GM19452 (cell line): ENCODE results near the gene GSS.

Experiments
- ATAC-seq: cut with Tn5 transposase; IDR thresholded peaks from one replicate; pipeline ENCODE4 v1.9.1; 2021; ENCODE audit not compliant: unreplicated experiment

The GSS gene

GRCh38 chr20:34993941-34994508 is 38.4 kb upstream of the GSS start:
- no peak for ATAC-seq

DNA sequence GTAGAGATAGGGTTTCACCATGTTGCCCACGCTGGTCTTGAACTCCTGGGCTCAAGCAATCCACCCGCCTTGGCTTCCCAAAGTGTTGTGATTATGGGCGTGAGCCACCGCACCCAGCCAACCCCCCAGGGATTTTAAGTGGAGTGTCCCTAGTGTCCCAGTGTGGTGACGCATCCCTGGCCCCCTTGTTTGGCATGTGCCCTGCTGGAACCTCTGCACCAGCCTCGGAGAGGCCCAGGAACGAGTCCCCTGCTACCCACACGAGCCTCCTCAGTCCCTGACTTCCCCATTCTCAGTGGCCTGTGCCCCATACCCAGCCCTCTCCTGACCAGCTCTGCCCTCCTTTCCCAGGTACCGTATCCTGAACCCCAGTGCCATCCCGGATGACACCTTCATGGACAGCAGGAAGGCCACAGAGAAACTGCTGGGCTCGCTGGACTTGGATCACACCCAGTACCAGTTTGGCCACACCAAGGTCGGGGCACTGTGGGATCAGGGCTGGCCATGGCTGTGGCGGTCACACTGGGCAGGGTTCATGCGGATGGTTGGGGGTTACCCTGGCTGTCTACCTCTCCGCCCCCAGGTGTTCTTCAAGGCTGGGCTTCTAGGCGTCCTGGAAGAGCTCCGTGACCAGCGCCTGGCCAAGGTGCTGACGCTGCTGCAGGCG is 37.3 kb upstream of the GSS start:
- no peak for ATAC-seq

GRCh38 chr20:34990661-34991214 is 35.1 kb upstream of the GSS start:
- no peak for ATAC-seq

DNA sequence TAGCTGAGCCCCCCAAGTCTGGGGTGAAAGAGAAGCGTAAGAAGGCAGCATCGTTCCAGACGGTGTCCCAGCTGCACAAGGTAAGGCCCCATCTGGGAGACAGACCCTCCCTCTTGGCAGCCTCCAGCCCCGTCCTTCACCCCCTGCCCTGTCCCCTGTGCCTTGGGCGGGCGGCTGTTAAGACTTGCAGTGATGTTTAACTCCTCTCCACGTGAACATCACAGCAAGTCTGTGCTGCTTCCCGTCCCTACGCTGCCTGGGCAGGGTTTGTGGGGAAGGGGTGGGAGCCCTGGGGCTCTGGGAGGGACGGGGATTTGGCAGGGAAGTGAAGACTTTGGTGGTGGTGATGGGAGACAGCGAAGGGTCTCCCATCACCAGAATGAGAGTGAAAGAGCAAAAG is 34.6 kb upstream of the GSS start:
- ATAC-seq = no peak

GRCh38 chr20:34989670-34990069 is 34.1 kb upstream of the GSS start:
- no peak for ATAC-seq

- no peak for ATAC-seq
Observed at GRCh38 chr20:34989118-34989517, 33.5 kb upstream of the GSS start.

- ATAC-seq = no peak
Observed at GRCh38 chr20:34988191-34988540, 32.6 kb upstream of the GSS start.

- no peak for ATAC-seq
Observed at GRCh38 chr20:34987288-34988190, 31.9 kb upstream of the GSS start.

- no peak for ATAC-seq
Observed at GRCh38 chr20:34986311-34987287, 31.0 kb upstream of the GSS start.

DNA sequence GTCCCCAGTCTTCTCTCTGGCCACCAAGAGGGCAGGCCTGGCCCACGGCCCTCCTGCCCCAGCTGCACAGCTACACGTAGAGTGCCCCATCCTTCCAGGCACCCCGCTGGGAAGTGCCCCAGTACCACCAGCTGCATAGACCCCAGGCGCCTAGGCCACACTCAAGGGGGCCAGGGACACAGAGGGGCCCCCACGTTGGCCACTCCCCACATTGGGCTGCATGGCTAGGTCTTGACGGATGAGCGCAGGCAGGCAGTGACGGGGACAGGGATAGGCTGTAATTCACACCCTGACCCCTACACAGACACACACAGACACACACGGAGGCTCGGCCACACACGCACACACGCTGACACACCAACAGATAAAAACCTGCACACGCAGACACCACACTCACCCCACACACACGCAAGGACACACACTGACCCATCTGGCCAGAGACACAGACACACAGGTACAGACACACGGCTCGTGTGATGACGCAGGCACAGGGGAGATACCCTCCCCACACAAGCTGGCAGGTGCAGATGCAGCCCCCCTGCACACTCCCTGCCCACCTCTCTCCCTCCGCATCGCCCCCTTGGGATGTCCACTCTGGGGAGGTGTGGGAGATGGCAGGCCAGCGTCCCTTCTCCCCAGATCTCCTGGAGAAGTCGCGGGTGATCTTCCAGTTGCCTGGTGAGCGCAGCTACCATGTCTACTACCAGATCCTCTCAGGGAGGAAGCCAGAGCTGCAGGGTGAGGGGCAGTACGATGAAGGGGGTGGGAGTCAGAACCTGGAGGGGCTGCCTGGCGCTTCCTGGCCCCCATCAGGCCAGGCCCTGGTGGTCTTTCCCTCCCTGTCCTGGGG is 30.1 kb upstream of the GSS start:
- ATAC-seq = no peak

DNA sequence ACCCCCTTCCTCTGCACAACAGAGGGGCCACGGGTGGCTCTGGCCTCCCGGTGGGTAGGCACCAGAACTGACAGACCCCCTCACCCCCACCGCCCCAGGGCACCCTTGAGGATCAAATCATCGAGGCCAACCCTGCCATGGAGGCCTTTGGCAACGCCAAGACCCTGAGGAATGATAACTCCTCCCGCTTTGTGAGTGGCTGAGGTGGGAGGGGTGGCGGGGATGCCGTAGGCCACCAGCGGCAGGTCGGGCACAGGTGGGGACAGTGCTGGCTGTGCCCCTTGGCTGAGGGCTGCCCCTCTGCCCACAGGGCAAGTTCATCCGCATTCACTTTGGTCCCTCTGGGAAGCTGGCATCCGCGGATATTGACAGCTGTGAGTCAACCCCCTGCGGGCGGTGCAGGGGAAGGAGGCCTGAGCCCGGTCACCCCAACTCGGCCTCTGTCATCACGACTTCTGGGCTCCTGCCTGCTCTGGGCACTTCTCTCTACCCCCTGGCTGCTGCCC is 29.2 kb upstream of the GSS start:
- ATAC-seq = no peak

GRCh38 chr20:34983995-34984735 is 28.6 kb upstream of the GSS start:
- ATAC-seq = no peak

- ATAC-seq = no peak
Observed at GRCh38 chr20:34983089-34983820, 27.6 kb upstream of the GSS start.

GRCh38 chr20:34982270-34983088 is 26.9 kb upstream of the GSS start:
- no peak for ATAC-seq

GRCh38 chr20:34980543-34981233 is 25.1 kb upstream of the GSS start:
- no peak for ATAC-seq

GRCh38 chr20:34979366-34980153 is 24.0 kb upstream of the GSS start:
- no peak for ATAC-seq
